ENCODE results near the gene LNX1.

DNA sequence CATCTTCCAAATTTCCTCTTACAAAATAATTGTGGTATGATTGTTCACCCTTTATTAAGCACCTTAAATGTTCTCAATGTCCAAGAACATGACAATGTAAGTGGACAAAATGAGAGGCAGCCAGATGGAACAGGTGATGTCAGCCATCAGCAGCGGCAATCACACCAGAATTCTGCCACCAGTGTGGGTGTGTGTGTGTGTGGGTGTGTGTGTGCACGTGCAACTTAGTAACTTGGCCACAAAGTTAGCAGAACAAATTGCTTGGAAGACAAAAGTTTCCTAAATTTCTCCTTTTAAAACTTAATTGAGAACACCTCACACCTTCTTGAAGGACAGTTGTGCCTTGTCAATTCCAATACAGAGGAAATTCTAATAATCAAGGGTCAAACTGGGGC, 18.7 kb downstream of the LNX1 start:
- TF ChIP-seq SUZ12 (IDR thresholded peaks at IDR 0.05; ENCODE audit: extremely low read depth, insufficient read depth, insufficient read length) (no peak), ZNF274 (IDR thresholded peaks at IDR 0.05; ENCODE audit: low read depth, low read length) (no peak), YY1 (IDR thresholded peaks at IDR 0.05; ENCODE audit: insufficient read depth, insufficient read length) (no peak)
